Activated effector memory CD4-positive, alpha-beta T cell treated with anti-CD3 and anti-CD28 coated beads, Interleukin-2, amount 50 U/mL, for 16 hours (primary cell): Measurements from ENCODE around the gene GPS2.

Source experiments
- DNase-seq: peaks from one replicate; pipeline ENCODE4 v3.0.0-alpha.2; 2020

GPS2 gene

DNA sequence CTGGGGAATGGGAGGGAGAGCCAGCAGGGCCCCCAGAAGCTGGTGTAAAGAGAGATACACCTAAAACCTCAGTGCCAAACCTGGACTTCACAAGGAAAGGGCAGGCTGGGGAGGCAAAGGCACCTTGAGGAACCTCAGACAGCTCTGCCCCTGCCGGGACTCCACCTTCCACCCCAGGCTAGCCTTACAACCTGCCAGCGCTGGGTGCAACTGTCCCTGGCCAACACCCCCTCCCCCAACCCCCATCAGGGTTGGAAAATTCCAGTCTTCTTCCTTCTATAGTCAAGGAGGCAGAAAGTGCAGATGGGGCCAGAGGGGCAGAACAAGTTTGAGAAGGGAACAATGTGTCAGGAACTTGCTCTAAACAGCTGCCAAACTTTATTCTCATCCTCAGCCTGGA, 23.0 kb downstream of the GPS2 start:
- no peak for DNase-seq

DNA sequence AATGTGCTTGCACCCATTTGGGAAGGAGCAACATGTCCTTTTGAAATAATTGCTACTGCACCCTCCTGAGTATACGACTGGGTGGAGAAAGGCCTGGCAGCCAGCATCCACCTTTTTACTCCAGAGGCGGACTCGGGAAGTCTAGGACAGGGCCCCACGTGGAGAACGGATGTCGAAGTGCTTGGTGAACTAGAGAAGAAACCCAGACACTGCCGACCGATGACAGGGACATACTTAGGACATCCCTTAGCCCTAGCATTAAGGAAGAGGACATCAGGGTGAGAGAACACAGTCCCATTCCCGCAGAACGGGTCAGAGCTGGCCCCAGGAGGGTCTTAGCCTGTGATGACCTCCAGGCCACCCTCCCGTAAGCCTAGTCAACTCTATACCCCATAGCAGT, 24.5 kb downstream of the GPS2 start:
- no peak for DNase-seq

DNA sequence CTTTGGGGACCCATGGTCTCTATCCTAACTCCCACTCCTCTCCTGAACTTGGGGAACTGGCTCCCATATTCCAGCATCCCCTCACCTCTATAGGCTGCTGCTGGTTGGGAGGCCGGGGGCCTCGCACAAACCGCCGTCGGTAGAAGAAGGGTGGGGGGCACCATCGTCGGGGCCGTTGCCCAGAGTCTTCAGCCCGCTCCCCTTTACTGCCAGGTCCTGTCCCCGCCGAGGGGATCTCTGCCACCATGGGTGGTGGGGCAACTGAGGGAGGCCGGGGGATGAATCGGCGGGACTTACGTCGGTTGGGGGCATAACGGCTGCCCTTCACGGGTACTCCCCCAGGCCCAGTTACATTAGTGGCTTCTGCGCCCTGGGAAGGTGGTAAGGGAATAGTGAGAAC, 25.0 kb downstream of the GPS2 start:
- no peak for DNase-seq

DNA sequence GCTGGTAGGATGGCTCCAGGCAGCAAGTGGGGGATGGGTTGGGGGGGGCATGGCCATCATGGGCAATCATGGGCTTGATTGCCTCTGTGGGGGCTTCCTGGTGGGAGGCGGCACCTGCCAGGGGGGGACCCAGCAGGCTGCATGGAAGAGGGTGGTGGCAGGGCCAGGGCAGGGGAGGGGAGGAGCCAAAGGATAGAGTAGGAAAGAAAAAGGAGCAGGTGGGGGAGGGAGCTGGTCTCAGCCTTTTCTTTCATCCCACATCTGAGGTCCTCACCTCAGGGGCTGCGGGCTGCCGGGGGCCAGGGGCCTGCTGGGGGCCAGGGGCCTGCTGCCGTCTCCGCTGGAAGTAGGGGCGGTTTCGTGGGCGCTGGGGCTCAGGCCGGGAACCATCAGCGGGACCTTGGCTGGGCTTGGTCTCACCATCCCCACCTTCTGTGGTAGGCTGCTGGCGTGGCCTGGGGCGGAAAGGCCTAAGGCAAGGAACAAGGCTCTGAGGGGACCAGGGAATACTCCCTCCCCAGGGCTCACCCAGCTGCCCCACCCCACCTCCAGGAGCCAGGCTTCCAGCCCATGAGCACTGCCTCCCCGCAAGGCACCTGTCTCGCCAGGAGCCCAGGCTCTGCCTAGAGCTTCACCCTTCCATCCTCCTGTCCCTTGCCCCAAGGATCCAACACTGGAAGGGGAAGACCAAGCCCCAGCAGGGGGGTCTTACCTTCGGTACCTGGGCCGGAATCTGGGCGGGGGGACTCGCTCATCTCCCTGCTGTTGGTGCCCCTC, 25.7 kb downstream of the GPS2 start:
- no peak for DNase-seq

DNA sequence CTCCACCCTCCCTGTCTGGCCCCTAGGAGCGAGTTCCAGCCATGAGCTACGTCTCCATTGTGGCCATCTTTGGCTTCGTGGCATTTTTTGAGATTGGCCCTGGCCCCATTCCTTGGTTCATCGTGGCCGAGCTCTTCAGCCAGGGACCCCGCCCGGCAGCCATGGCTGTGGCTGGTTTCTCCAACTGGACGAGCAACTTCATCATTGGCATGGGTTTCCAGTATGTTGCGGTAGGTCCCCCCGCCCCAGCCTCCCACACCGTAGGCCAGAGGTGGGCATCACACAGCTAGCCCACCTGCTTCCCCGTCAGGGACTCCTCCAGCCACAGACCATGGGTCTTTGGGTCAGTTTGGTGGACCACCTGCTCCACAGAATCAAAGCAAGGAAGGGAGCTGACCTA, 29.5 kb downstream of the GPS2 start:
- DNase-seq: no peak

DNA sequence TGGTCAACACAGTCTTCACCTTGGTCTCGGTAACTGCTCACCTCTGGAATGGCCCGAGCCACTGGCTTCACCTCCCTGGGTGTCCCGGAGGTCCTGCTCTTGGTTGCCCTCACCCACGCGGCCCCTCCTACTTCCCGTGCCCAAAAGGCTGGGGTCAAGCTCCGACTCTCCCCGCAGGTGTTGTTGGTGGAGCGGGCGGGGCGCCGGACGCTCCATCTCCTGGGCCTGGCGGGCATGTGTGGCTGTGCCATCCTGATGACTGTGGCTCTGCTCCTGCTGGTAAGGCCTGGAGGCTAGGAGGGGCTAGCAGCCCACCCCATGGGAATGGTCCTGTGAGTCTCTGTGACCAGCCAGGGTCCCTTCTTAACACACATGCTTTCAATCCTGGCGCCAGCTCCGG, 30.2 kb downstream of the GPS2 start:
- DNase-seq: no peak

DNA sequence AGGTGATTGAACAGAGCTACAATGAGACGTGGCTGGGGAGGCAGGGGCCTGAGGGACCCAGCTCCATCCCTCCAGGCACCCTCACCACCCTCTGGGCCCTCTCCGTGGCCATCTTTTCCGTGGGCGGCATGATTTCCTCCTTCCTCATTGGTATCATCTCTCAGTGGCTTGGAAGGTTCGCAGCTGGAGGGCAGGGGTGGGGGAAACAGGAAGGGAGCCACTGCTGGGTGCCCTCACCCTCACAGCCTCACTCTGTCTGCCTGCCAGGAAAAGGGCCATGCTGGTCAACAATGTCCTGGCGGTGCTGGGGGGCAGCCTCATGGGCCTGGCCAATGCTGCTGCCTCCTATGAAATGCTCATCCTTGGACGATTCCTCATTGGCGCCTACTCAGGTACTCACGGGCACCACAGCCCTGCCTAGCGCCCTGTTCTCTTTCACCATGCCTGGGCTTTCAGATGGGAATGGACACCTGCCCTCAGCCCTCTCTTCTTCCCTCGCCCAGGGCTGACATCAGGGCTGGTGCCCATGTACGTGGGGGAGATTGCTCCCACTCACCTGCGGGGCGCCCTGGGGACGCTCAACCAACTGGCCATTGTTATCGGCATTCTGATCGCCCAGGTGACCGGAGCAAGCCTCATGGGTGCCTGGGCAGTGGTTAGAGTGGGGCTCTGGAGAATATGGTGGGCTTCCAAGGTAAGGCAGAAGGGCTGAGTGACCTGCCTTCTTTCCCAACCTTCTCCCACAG, 31.5 kb downstream of the GPS2 start:
- DNase-seq: no peak

DNA sequence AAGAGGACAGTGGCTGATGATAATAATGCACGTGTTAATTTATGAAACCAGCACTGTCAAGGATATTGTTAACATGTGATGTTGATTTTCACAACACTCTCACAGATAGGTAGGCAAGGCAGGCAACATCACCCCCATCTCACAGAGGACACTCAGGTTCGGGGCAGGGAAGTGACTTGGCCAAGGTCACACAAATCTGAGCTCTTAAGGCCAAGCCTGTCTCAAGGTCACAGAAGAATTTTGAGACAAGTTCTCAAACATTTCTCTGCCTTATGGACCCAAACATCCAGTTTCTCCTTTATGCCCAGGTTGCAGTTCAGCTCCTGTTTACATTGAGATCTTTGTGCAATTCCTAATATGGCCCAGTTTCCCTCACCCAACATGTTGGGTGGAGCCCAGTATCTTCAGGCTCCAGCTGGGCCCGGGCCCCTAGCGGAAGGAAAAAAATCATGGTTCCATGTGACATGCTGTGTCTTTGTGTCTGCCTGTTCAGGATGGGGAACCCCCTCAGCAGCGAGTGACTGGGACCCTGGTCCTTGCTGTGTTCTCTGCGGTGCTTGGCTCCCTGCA, 32.3 kb downstream of the GPS2 start:
- DNase-seq: no peak

DNA sequence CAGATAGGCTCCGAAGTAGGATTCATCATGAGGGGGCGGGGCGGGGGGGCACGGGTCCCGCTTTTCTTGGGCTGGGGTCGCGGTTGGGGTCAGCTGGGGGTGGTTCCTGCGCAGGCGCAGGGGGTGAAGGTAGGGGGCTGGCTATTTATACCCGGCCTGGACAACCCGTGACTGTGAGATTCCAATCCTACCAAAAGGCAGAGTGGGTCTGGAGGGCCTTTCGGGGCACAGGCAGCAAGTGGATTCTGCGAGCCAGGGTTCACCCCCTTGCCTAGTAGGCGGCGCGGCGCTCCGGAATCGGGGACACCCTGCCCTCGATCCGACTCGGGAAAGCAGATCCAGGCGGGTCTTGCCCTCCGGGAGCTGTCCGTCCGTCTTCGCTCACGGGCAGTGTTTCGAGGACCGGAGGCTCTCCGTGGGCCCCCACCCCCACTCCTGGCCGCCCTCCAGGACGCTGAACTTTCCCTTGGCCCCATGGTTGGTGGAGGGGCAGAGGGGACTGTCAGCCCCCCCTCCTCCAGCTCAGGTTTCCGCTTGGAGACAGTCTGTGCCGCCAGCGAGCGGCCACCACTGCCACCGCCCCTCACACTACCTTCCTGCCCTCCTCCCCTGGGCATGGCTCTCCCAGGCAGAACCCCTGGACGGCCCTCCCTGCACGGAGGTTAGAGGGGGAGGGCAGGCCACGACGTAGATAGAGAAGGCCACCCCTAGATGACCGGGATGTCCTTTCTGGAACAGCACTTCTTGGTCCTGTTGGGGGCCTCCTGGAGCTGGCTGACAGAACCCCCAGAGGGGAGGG, 33.0 kb downstream of the GPS2 start:
- DNase-seq: no peak

DNA sequence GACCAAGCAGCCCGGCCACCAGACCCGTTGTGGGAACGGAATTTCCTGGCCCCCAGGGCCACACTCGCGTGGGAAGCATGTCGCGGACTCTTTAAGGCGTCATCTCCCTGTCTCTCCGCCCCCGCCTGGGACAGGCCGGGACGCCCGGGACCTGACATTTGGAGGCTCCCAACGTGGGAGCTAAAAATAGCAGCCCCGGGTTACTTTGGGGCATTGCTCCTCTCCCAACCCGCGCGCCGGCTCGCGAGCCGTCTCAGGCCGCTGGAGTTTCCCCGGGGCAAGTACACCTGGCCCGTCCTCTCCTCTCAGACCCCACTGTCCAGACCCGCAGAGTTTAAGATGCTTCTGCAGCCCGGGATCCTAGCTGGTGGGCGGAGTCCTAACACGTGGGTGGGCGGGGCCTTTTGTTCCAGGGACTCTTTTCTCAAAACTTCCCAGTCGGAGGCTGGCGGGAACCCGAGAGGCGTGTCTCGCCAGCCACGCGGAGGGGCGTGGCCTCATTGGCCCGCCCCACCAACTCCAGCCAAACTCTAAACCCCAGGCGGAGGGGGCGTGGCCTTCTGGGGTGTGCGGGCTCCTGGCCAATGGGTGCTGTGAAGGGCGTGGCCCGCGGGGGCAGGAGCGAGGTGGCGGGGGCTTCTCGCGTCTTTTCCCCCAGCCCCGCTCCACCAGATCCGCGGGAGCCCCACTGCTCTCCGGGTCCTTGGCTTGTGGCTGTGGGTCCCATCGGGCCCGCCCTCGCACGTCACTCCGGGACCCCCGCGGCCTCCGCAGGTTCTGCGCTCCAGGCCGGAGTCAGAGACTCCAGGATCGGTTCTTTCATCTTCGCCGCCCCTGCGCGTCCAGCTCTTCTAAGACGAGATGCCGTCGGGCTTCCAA, 33.8 kb downstream of the GPS2 start, which contains the start of gene SLC2A4:
TSS of gene SLC2A4 (plus strand) at position 645 of the 879 bp plus-strand sequence. CDS start at position 862, 217 bp downstream.
- peak; percentile 93 for DNase-seq

DNA sequence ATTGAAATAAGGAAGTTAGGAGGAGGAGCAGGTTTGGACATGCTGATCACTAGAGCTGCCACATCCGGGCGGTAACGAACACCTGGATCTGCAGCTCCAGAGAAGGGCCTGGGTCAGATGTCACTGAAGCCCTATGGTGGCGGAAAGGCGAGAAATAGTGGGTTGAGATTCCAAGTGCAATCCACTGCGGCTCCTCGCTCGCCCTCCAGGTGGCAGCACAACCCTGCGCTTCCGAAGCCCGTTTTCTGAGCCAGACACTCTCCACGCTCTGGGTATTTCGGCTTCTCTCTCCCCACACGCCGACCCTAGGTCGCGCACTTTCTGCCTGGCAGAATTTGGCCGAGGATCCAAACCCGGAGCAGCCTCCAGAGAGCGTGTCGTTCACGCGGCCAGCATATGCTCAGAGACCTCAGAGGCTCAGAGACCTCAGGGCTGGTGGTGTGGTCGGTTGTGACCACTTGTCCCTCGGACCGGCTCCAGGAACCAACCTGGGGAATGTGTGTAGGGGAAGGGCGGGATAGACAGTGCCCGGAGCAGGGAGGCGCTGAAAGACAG, 34.6 kb downstream of the GPS2 start:
- DNase-seq: peak; percentile 95

DNA sequence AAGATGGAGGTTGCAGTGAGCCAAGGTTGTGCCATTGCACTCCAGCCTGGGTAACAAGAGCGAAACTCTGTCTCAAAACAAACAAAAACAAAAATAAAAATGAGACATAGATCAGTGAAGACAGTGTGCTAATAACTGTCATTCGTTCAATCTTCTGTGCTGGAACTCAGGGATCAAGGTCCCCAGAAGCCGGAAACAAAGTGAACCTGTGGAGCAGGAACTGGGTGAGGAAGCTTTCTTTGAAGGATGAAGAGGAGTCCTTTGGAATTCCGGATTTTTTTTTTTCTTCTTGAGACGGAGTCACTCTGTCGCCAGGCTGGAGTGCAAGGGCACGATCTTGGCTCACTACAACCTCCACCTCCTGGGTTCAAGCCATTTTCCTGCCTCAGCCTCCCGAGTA, 35.7 kb downstream of the GPS2 start:
- no peak for DNase-seq

DNA sequence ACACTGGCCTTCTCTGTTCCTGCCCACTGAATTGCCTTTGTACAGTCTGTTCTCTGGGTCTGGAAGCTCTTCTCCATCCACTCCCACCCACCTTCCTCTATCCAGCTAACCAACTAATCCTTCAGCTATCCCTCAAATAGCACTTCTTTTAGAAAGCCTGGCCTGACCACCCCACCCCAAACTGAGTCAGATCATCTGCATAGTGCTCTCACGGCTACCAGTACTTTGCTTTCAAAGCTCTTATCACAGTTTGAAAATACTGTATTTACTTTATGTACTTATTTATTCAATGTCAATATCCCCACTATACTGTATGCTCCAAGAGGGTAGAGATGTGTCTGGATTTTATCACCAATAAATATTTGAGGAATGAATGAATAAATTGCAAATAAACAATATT, 48.4 kb downstream of the GPS2 start:
- DNase-seq: no peak

DNA sequence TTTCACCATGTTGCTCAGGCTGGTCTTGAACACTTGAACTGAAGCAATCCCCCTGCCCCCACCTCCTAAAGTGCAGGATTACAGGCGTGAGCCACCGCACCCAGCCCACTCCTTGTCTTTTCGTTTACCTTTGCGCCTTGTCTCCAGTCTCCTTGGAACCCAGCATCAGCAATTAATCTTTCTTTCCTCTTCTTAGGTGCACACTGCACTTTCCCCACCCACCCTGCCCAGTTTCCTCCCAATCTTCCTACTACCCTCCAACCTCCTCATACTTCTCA, 51.4 kb downstream of the GPS2 start:
- DNase-seq: no peak

DNA sequence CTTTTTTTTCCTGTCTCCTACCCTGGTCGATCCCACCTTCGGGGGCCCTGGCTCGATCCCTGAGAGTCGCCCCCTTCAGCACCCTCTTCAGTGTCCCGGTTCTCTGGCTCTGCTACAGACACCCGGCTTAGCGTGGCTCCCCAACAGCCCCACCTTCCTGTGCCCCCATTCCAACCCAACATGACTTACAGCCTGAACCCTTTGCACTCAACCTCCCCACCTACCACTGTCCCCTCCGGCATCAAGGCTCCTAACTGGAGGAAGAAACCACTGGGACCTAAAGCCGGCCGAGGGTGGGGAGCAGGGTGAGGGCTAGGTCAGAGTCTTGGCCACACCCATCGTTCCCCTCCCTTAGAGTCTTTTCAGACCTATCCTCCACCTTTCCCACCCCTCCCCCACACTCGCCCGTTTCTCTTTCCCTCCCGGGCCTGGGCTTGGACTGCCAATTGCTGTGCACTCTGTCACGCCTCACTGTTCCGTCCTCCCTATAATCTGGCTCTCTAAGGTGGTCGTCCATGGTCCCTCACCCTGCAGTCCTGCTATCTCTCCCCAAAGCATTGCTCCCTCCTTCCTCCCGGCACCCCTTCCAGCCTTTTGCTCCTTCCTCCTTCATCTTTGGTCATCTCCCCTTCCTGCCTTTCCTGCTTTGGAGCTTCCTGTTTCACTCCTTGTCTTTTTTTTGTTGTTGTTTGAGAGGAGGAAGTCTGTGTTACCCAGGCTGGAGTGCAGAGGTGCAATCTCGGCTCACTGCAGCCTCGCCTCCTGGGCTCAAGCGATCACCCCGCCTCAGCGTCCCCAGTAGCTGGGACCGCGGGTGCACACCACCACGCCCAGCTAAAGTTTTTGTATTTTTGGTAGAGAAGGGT, 52.0 kb downstream of the GPS2 start:
- peak; percentile 69 for DNase-seq
